Activated T-helper 1 cell treated with Interleukin-2 at 50 U/mL for 16 hours (primary cell): ENCODE results near the gene PHKG2.

ENCODE experiments used
- DNase-seq: peaks from one replicate; pipeline ENCODE4 v3.0.0-alpha.2; 2020; ENCODE audit warnings: low read depth

The PHKG2 gene

GRCh38 chr16:30728899-30729672, 19.1 kb upstream of the PHKG2 start:
- DNase-seq = no peak

DNA sequence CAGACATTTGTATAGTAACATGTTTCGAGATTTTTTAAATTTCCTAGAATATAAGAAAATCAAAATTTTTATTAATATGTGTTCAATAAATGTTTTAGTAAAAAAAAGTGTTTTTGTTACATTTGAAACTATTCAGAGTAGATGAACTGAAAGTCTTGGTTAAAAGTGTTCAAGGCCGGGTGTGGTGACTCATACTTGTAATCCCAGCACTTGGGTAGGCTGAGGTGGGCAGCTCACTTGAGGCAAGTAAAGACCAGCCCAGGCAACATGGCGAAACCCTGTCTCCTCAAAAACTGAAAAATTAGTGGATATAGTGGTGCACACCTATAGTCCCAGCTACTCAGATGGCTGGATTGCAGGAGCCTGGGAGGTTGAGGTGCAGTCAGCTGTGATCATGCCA, 16.8 kb upstream of the PHKG2 start:
- no peak for DNase-seq

GRCh38 chr16:30736995-30737793, 11.0 kb upstream of the PHKG2 start:
- no peak for DNase-seq

DNA sequence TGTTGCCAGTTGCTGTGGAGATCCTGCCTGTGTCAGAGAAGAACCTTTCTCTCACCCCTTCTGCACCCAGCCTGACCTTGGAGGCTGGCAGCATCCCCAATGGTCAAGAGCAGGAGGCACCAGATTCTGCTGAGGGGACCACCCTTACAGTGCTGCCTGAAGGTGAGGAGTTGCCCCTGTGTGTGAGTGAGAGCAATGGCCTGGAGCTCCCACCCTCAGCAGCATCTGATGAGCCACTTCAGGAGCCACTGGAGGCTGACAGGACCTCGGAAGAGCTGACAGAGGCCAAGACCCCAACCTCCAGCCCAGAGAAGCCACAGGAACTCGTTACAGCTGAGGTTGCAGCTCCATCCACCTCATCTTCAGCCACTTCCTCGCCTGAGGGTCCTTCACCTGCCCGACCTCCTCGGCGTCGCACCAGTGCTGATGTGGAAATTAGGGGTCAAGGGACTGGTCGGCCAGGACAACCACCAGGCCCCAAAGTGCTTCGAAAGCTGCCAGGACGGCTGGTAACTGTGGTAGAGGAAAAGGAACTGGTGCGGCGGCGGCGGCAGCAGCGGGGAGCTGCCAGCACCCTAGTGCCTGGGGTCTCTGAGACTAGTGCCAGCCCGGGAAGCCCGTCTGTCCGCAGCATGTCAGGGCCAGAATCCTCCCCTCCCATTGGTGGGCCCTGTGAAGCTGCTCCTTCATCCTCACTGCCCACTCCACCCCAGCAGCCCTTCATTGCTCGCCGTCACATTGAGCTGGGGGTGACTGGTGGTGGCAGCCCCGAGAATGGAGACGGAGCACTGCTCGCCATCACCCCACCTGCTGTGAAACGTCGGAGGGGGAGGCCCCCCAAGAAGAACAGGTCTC, 10.2 kb upstream of the PHKG2 start:
- no peak for DNase-seq

GRCh38 chr16:30738984-30739951, 9.0 kb upstream of the PHKG2 start:
- no peak for DNase-seq

DNA sequence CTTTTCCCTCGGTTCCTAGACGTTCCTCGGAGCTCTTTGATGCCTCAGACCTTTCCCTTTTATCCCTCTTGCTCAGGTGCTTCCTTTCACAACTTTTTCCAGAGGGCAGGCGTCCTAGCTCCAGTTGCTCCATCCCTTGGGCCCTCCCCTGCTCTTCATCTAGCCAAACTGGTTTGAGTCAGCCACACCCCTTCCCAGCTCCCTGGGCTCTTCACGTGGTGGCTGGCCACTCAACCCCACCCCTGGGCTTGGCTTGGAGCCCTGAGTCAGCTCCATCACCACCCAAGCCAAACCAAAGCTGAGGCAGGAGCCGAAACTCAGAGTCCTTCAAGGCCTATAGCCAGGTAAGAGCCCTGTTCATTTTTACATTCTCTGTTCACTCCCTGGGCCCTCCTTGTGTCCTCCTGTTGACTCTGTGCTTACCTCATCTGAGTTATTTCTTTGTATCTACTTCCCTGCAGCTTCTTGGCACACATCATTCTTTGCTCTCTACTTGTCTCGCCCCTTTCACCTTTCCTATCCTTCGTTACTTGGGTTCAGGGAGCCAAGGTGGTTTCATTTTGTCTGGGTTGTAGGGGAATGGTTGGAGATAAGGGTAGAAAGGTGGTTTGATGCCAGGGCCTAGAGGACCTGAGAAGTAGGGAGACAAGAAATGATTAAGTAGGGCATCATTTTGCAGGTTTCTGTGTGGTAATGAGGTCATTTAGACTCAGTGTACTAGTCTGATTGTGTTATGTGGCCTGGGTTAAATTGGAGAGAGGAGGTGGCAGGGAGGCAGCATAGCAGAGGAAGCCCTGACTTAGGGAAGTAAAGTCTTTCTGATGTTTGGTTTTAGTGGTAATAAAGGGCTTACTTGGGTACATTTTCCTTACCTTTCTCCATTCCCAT, 7.6 kb upstream of the PHKG2 start:
- DNase-seq = no peak

GRCh38 chr16:30741461-30741914, 6.7 kb upstream of the PHKG2 start:
- no peak for DNase-seq

DNA sequence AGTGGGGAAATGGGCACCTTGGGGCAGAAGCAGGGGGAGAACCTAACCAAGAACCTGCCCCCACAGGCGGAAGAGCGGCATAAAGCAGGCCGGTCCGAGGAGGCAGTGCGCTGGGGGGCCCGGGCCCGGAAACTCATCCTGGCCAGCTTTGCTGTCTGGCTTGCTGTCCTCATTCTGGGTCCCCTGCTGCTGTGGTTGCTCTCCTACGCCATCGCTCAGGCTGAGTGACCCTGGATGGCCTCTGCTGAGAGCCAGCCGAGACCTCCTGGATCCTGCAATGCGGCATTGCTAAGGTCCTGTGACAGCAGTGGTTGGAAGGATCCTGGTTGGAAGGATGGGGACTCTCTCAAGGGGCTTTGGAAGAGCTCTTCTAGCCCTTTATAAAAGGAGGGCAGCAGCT, 4.5 kb upstream of the PHKG2 start:
- DNase-seq = no peak

DNA sequence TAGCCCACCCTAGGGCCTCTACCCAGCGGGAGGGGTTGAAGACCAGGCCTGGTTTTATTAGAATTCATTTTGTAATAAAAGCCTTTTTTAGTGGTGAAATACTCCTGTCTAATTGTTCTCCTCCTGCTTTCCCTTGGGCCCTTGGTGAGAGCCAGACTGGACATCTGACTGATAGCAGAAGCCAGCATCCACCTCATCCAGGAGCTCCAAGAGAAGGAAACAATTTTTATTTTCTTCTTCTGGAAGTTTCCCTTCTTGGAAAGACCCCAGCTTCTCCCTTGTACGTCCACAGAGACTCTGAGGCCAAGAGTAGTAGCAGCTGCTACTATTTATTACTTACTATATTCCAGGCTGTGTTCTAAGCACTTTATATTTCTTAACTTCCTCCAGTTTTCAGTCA, 4.0 kb upstream of the PHKG2 start:
- no peak for DNase-seq

DNA sequence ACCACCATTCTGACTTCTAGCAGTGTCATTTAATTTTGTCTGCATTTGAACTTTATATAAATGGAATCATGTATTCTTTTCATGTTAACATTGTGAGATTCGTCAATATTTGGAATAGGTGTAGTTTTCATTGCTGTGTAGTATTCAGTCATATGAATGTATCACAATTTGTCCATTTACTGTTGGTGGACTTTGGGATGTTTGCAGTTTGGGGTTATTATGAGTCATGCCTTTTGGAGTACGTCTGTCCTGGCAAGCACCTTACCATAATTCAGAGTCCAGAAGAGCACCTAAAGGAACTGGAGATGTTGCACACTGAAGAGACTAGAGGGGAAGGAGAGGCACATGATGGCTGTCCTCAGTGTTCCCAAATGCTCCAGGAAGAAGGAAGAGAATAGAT, 3.1 kb upstream of the PHKG2 start:
- DNase-seq = no peak

GRCh38 chr16:30746638-30747175, 1.5 kb upstream of the PHKG2 start:
- no peak for DNase-seq

DNA sequence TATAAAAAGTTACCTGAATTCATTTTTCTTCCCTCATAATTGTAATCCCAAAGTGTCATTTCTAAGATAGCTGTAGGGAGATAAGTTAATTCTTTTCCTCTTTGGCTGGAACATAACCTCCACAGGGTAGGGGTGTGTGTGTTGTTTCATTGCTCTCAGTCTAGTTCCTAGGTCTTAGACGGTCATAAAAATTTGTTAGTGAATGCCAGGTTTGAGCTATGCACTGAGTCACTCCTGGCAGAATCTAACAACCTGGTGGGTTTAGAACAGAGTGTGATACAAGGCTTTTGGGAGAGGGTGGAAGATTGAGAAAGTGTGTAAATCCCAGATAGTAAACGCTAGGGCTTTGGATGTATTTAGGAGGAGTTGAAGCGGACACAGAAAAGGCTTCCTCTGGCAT, 894 bp upstream of the PHKG2 start:
- no peak for DNase-seq

GRCh38 chr16:30748634-30749445, 615 bp downstream of the PHKG2 start:
- no peak for DNase-seq

- DNase-seq = no peak
Measured at GRCh38 chr16:30750201-30750600, 2.0 kb downstream of the PHKG2 start.

DNA sequence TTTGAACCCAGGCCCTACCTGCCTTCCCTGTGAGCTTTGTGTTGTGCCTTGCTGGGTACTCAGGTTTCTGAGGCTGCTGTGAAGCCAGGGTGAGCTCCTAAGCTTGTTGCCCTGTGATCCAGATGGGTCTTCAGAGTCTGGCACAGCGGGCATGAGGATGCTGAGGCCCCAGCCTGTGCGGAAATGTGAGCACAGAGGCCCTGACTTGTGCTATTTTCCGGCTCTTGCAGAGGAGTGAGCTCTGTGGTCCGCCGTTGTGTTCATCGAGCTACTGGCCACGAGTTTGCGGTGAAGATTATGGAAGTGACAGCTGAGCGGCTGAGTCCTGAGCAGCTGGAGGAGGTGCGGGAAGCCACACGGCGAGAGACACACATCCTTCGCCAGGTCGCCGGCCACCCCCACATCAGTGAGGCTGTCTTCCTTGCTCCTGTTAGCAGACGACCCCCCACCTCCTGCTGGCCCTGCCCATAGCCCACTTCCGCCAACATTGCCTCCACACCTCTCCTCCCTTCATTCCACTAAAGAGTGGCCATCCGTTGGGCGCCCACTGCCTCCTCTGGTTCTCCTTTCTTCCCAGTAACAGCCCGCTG, 2.7 kb downstream of the PHKG2 start:
- DNase-seq = no peak

- no peak for DNase-seq
Measured at GRCh38 chr16:30753596-30753995, 5.4 kb downstream of the PHKG2 start.

DNA sequence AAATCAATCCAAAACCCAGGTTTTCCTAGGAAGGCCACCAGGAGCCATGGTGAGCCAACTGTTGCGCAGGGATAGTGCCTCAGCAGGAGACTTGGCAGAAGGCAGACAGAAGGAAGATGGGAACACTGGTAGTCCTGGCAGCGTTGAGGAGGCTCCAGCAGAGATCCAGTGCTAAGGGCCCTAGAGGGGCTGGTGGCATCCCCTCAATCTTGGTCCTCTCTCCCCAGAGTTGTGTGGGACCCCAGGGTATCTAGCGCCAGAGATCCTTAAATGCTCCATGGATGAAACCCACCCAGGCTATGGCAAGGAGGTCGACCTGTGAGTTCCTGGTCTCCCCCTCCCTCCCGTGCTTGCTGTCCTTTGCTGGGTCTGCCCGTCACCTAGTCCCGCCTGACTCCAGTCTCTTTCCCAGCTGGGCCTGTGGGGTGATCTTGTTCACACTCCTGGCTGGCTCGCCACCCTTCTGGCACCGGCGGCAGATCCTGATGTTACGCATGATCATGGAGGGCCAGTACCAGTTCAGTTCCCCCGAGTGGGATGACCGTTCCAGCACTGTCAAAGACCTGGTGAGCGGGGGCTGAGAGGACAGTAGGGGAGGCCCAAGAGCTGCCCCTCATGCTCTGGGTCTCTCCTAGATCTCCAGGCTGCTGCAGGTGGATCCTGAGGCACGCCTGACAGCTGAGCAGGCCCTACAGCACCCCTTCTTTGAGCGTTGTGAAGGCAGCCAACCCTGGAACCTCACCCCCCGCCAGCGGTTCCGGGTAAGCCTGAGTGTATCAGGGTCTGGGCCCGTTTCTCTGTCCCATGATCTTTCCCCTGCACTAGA, 7.9 kb downstream of the PHKG2 start:
- DNase-seq = no peak

DNA sequence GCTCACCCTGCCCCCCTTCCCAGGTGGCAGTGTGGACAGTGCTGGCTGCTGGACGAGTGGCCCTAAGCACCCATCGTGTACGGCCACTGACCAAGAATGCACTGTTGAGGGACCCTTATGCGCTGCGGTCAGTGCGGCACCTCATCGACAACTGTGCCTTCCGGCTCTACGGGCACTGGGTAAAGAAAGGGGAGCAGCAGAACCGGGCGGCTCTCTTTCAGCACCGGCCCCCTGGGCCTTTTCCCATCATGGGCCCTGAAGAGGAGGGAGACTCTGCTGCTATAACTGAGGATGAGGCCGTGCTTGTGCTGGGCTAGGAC, 8.5 kb downstream of the PHKG2 start:
- no peak for DNase-seq
